ENCODE measurements around the gene WNT5B.

- TF ChIP-seq, protein P1, sequence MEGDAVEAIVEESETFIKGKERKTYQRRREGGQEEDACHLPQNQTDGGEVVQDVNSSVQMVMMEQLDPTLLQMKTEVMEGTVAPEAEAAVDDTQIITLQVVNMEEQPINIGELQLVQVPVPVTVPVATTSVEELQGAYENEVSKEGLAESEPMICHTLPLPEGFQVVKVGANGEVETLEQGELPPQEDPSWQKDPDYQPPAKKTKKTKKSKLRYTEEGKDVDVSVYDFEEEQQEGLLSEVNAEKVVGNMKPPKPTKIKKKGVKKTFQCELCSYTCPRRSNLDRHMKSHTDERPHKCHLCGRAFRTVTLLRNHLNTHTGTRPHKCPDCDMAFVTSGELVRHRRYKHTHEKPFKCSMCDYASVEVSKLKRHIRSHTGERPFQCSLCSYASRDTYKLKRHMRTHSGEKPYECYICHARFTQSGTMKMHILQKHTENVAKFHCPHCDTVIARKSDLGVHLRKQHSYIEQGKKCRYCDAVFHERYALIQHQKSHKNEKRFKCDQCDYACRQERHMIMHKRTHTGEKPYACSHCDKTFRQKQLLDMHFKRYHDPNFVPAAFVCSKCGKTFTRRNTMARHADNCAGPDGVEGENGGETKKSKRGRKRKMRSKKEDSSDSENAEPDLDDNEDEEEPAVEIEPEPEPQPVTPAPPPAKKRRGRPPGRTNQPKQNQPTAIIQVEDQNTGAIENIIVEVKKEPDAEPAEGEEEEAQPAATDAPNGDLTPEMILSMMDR (IDR thresholded peaks at IDR 0.05) = no peak
- TF ChIP-seq POLR2A (IDR thresholded peaks at IDR 0.05) = no peak
These were observed 48.5 kb upstream of the WNT5B start for GRCh38 chr12:1580526-1580925.

Measured in tibial nerve (tissue), 3 donors.